MCF 10A (cell line): Measurements from ENCODE around the gene RBL2. TPM values are rescaled to one million over a fixed set of nuclear protein-coding genes. Genes with fewer than 3 reads are reported as not detected.
A peak's percentile ranks its signal among the peaks of the same experiment; 100 is the strongest.

Experiments used
- BruUV-seq: library from RNA; stranded (reverse); fragments of 400-500 nt; replicated peaks from 2 replicates; lab custom pipeline; 2021; lab: Mats Ljungman, UMichigan
- CTCF ChIA-PET: fragments of 300-600 bp; sonication (Branson Sonifier 250); formaldehyde crosslinking; extraction: SDS; loops from one replicate; lab custom pipeline; 2021; ENCODE audit warnings: antibody characterized with exemption, inconsistent platforms; lab: Yijun Ruan, JAX
- POLR2A ChIA-PET: fragments of 300-600, 350-650 bp; sonication (Branson Sonifier 250); formaldehyde crosslinking; extraction: SDS; loops from one replicate; lab custom pipeline; 2020; ENCODE audit warnings: antibody characterized with exemption, inconsistent platforms; lab: Yijun Ruan, JAX
- DNase-seq: peaks from one replicate; pipeline ENCODE4 v3.0.0-alpha.2; 2018; ENCODE audit not compliant: unreplicated experiment
- H3K27ac Mint-ChIP-seq: one replicate; pipeline ENCODE4 v1.8.0; 2022; ENCODE audit warnings: mild to moderate bottlenecking, low read depth, mixed read lengths; ENCODE audit not compliant: unreplicated experiment
- H3K27me3 Mint-ChIP-seq: one replicate; pipeline ENCODE4 v1.8.0; 2022; ENCODE audit warnings: mixed read lengths; ENCODE audit not compliant: insufficient read depth, unreplicated experiment
- H3K36me3 Mint-ChIP-seq: one replicate; pipeline ENCODE4 v1.8.0; 2022; ENCODE audit warnings: mild to moderate bottlenecking, moderate library complexity, mixed read lengths; ENCODE audit not compliant: insufficient read depth, unreplicated experiment
- H3K4me1 Mint-ChIP-seq: one replicate; pipeline ENCODE4 v1.8.0; 2022; ENCODE audit warnings: mixed read lengths; ENCODE audit not compliant: insufficient read depth, unreplicated experiment
- H3K4me3 Mint-ChIP-seq: one replicate; pipeline ENCODE4 v1.8.0; 2022; ENCODE audit warnings: mild to moderate bottlenecking, moderate library complexity, mixed read lengths; ENCODE audit not compliant: unreplicated experiment
- H3K9me3 Mint-ChIP-seq: one replicate; pipeline ENCODE4 v1.8.0; 2022; ENCODE audit warnings: mixed read lengths; ENCODE audit not compliant: unreplicated experiment
- intact Hi-C: fragments of 100-400 bp; cut with micrococcal nuclease; formaldehyde crosslinking; loops from 2 replicates; pipeline ENCODE4 v1.14.1; 2022
- total RNA-seq: library from RNA; stranded (reverse); gene quantifications from 2 replicates; pipeline ENCODE4 v1.2.3, GENCODE V29; 2022
- TF ChIP-seq, protein P1 (sequence below): fragments of 200-600 bp; IDR thresholded peaks from one replicate; pipeline ENCODE4 v1.8.0; 2022; ENCODE audit warnings: antibody characterized with exemption, mild to moderate bottlenecking; ENCODE audit not compliant: unreplicated experiment

The RBL2 gene
- total RNA-seq, 1 experiment from 2014 or later = 28.5 TPM

DNA sequence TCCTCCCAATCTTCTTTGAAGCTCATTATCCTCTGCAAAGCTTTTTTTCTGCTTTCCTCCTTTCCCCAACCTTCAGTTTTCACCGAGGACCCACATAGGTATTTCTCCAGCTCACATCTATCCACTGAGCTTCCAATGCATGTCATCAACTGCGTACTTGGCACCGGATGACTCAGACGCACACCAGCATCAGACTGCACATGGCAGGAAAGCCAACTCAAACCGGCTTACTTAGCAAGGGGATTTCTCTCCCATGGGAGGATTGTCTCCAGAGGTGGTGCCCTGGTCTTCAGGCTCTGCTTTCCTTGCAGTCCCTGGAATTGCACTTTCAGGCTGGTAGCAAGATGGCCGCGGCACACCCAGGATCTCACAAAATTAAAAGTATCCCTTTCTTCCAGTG, 70.4 kb downstream of the RBL2 start:
- no peak for DNase-seq
- Mint-ChIP-seq H3K27ac (no peak overlapping the region), H3K4me3 (peak overlapping the region; percentile 70), H3K4me1 (peaks cover 23% of the 10 kb centered on the region), H3K36me3 (peaks cover 6% of the 10 kb centered on the region), H3K9me3 (no peaks in the 10 kb centered on the region), H3K27me3 (no peaks in the 10 kb centered on the region)
- ChIA-PET CTCF (no interaction called here), POLR2A (interaction anchor here (0.7 kb wide), 1 partner anchor 14 kb away, joined by 3 read pairs; no protein-coding TSS in a partner anchor)
- intact Hi-C loops = loop anchor here (5.0 to 10.0 kb wide), 2 partner anchors 67 to 180 kb away; no protein-coding TSS in a partner anchor
- BruUV-seq = no TSS peak
- TF ChIP-seq, protein P1, sequence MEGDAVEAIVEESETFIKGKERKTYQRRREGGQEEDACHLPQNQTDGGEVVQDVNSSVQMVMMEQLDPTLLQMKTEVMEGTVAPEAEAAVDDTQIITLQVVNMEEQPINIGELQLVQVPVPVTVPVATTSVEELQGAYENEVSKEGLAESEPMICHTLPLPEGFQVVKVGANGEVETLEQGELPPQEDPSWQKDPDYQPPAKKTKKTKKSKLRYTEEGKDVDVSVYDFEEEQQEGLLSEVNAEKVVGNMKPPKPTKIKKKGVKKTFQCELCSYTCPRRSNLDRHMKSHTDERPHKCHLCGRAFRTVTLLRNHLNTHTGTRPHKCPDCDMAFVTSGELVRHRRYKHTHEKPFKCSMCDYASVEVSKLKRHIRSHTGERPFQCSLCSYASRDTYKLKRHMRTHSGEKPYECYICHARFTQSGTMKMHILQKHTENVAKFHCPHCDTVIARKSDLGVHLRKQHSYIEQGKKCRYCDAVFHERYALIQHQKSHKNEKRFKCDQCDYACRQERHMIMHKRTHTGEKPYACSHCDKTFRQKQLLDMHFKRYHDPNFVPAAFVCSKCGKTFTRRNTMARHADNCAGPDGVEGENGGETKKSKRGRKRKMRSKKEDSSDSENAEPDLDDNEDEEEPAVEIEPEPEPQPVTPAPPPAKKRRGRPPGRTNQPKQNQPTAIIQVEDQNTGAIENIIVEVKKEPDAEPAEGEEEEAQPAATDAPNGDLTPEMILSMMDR = no peak

GRCh38 chr16:53506254-53506653, 72.0 kb downstream of the RBL2 start:
- H3K4me1 Mint-ChIP-seq = peaks cover 16% of the 10 kb centered on the region
- POLR2A ChIA-PET = no interaction called here
- TF ChIP-seq, protein P1 = no peak
- H3K27me3 Mint-ChIP-seq = no peaks in the 10 kb centered on the region
- no peak overlapping the region for H3K27ac Mint-ChIP-seq
- DNase-seq = no peak
- no peak overlapping the region for H3K4me3 Mint-ChIP-seq
- H3K9me3 Mint-ChIP-seq = no peaks in the 10 kb centered on the region
- intact Hi-C loops = loop anchor here (10.0 kb wide), 1 partner anchor 181 kb away; no protein-coding TSS in a partner anchor
- no TSS peak for BruUV-seq
- CTCF ChIA-PET = interaction anchor here (0.6 to 1.0 kb wide), 3 partner anchors 24 to 483 kb away, joined by 3 to 4 read pairs (median 3); no protein-coding TSS in a partner anchor
- peaks cover 6% of the 10 kb centered on the region for H3K36me3 Mint-ChIP-seq

DNA sequence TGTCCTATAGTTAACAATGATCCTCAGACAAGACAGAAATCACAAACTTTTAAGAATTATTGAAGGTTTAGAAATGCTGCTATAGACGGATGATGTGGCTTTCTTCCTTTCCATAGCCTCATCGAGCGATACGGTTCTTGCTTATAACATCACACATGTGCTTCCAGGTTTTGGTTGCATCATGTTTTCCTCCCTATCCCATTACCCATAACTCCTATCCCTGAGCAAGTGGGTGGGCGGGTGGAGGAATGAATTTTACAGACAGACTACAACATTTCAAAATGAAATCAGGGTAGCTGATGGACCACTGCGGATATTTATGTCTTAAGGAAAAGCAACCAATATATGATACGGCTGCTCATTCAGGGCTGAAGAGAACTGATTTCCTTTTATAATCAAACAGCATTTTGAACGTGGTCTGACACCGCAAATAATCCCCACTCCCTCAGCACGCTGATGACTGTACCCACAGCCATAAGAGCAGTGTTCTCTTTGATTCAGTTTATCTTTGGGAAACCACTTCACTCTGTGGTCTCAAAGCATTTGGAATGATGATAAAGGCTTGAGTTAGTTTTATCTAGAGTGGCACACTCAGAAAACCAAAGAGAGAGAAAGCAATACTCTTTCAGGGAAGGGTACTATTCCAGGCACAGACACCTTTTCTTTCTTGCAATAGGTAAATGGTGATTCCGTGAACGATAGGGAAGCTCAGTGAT, 73.4 kb downstream of the RBL2 start:
- H3K9me3 Mint-ChIP-seq = no peaks in the 10 kb centered on the region
- no peaks in the 10 kb centered on the region for H3K27me3 Mint-ChIP-seq
- no TSS peak for BruUV-seq
- peaks cover 6% of the 10 kb centered on the region for H3K36me3 Mint-ChIP-seq
- CTCF ChIA-PET = interaction anchor here (1.0 to 1.1 kb wide), 2 partner anchors 8 to 92 kb away, joined by 3 read pairs; no protein-coding TSS in a partner anchor
- H3K4me1 Mint-ChIP-seq = peaks cover 11% of the 10 kb centered on the region
- POLR2A ChIA-PET = no interaction called here
- no peak overlapping the region for H3K27ac Mint-ChIP-seq
- TF ChIP-seq, protein P1 = no peak
- intact Hi-C loops = loop anchor here (10.0 kb wide), 1 partner anchor 183 kb away; no protein-coding TSS in a partner anchor
- DNase-seq = no peak
- H3K4me3 Mint-ChIP-seq = no peak overlapping the region
